Measurements from ENCODE around the gene KCNIP4. TPM values are rescaled to one million over a fixed set of nuclear protein-coding genes. Genes with fewer than 3 reads are reported as not detected.
A peak's percentile ranks its signal among the peaks of the same experiment; 100 is the strongest.

KCNIP4 gene
- total RNA-seq, 3 donors from 2014 or later: 0.96 to 11.3 (median 2.4) TPM

GRCh38 chr4:21514022-21514694 is 434.4 kb downstream of the KCNIP4 start:
- Histone ChIP-seq H3K4me1 (ENCODE audit: low read depth) (no peaks in the 10 kb centered on the region), H3K9me3 (no peaks in the 10 kb centered on the region), H3K36me3 (ENCODE audit: low read depth) (no peaks in the 10 kb centered on the region), H3K4me3 (no peak overlapping the region)
- TF ChIP-seq, protein P1, sequence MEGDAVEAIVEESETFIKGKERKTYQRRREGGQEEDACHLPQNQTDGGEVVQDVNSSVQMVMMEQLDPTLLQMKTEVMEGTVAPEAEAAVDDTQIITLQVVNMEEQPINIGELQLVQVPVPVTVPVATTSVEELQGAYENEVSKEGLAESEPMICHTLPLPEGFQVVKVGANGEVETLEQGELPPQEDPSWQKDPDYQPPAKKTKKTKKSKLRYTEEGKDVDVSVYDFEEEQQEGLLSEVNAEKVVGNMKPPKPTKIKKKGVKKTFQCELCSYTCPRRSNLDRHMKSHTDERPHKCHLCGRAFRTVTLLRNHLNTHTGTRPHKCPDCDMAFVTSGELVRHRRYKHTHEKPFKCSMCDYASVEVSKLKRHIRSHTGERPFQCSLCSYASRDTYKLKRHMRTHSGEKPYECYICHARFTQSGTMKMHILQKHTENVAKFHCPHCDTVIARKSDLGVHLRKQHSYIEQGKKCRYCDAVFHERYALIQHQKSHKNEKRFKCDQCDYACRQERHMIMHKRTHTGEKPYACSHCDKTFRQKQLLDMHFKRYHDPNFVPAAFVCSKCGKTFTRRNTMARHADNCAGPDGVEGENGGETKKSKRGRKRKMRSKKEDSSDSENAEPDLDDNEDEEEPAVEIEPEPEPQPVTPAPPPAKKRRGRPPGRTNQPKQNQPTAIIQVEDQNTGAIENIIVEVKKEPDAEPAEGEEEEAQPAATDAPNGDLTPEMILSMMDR (IDR thresholded peaks at IDR 0.05): no peak
- ATAC-seq (no peak), DNase-seq (no peak)
- intact Hi-C loops (cut with DNase I, micrococcal nuclease): loop anchor here (5.0 kb wide), 1 partner anchor 253 kb away; no protein-coding TSS in a partner anchor

DNA sequence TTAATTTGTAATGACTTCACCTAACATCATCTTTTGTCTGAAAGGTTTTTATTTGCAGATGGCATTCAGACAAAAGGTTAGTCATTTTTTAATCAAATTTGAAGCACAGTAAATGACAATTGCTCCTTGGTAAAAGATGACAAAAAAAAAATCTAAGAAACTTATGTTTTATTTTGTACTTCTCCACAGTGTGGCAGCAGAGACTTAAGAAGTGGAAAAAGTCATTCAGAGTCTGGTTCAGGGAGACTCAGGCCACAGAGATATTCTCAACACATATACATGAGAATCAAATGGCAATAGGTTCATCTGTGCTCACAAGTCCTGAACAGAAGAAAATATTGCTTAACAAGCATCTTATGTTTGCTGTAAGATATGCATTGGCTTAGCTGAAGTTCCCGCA is 436.2 kb downstream of the KCNIP4 start:
- Histone ChIP-seq H3K36me3 (ENCODE audit: low read depth) (no peaks in the 10 kb centered on the region), H3K4me3 (no peak overlapping the region), H3K4me1 (ENCODE audit: low read depth) (no peaks in the 10 kb centered on the region), H3K9me3 (no peaks in the 10 kb centered on the region)
- intact Hi-C loops (cut with DNase I, micrococcal nuclease): loop anchor here (5.0 kb wide), 1 partner anchor 255 kb away; no protein-coding TSS in a partner anchor
- ATAC-seq (peak; percentile 31), DNase-seq (peak in 1 of 3 donors; percentile 3)
- TF ChIP-seq, protein P1 (IDR thresholded peaks at IDR 0.05): no peak

DNA sequence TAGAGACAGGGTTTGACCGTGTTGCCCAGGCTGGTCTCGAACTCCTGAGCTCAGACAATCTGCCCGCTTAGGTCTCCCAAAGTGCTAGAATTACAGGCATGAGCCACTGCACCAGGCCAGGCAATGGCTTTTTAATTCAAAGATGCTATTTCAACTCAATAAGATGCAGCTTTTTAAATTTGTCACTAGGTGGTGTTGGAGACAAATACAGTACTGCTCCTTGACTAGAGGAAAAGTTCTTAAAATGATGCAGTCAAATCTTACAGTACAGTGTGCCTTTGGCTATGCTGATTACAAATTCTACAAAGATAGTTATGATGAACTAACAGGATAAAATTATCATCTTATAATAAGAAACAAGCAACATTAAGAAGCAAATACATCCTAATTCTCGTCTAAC is 441.1 kb downstream of the KCNIP4 start:
- no peak overlapping the region for H3K4me3 ChIP-seq
- intact Hi-C loops (cut with DNase I, micrococcal nuclease): no loop called here

GRCh38 chr4:21490682-21491081 is 457.9 kb downstream of the KCNIP4 start:
- TF ChIP-seq, protein P1 (IDR thresholded peaks at IDR 0.05): no peak
- intact Hi-C loops (cut with DNase I, micrococcal nuclease): no loop called here

More for the DNA sequence above, 441.1 kb downstream of the KCNIP4 start:
- Histone ChIP-seq H3K4me1 (ENCODE audit: low read depth) (no peaks in the 10 kb centered on the region), H3K9me3 (no peaks in the 10 kb centered on the region), H3K36me3 (ENCODE audit: low read depth) (no peaks in the 10 kb centered on the region)
- ATAC-seq (no peak), DNase-seq (no peak)
- TF ChIP-seq, protein P1 (IDR thresholded peaks at IDR 0.05): no peak

DNA sequence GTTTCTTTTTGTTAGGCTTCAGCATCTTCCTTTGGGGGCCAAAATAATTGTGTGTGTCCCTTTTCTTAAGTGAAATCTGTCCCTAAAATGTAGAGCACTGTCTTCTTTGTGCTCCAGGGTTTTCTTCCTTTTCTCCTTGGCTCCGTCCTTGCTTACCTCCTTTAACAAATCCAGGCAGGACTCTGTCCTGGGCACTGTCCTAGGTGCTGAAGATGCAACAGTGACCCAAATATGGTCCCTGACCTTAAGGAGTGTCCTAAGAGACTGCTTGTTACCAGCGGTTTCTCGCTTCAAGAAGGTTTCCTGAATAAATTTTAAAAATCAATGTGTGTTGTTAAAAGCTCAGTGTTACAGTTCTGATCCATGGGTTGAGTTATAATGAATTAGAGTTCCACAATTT is 471.8 kb downstream of the KCNIP4 start:
- no peaks in the 10 kb centered on the region for H3K9me3 ChIP-seq
- H3K4me3 ChIP-seq: no peak overlapping the region
- TF ChIP-seq, protein P1 (IDR thresholded peaks at IDR 0.05): no peak
- peak in 1 of 3 donors; percentile 3 for DNase-seq
- H3K36me3 ChIP-seq (ENCODE audit: low read depth): no peaks in the 10 kb centered on the region
- H3K4me1 ChIP-seq (ENCODE audit: low read depth): no peaks in the 10 kb centered on the region
- intact Hi-C loops (cut with DNase I, micrococcal nuclease): no loop called here
- no peak for ATAC-seq

More at GRCh38 chr4:21490682-21491081, 457.9 kb downstream of the KCNIP4 start:
- DNase-seq (no peak), ATAC-seq (no peak)
- Histone ChIP-seq H3K4me1 (ENCODE audit: low read depth) (no peaks in the 10 kb centered on the region), H3K4me3 (no peak overlapping the region), H3K9me3 (no peaks in the 10 kb centered on the region), H3K36me3 (ENCODE audit: low read depth) (no peaks in the 10 kb centered on the region)
